Stimulated activated CD8-positive, alpha-beta memory T cell treated with anti-CD3 and anti-CD28 coated beads, Interleukin-4, amount 100 ng/mL, for 48 hours (primary cell): ENCODE data around the gene PNMA6E.
"Not testable (repeated sequence)": the region's sequence is repeated elsewhere in the genome, so short reads cannot be mapped to it uniquely, and the experiment has no call there.

Experiments
- DNase-seq: peaks from one replicate; pipeline ENCODE4 v3.0.0-alpha.2; 2020

PNMA6E gene

DNA sequence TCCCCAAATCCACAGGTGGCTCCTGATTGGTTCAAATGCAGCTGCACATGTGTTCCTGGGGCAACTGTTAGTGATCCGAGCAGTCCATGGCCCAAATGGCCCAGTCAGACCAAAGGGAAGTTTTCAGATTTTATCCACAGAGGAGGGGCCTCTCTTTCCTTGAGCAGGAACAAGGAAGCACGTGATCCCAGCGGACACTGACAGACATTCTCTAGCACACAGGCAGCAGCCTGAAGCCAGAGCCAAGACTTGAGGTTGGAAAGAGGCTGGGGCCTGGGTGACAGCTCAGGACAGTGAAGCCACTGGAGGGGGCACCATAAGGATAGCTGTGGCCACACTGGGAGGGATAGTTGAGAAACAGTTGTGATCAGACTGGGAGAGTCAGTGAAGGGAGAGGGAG is 6.6 kb upstream of the PNMA6E start:
- DNase-seq, result no peak

DNA sequence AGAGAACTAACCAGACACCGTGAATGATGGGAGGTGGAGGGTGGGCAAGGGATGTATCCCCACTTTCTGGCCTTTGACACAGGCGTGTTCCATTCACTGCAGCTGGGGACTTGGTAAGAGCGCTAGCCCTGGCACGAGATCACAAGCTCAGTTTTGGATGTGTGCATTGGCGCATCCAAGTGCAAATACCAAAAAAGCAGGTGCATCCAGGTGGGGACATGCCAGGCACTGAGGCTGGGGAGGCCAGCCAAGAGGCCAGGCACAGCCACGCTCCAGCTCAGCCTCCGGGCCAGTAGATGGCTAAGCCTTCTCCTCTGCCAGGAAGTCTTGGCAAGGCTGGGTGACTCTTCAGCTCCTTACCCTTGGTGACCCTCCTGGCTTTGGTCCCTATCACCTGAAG is 5.8 kb upstream of the PNMA6E start:
- no peak for DNase-seq

DNA sequence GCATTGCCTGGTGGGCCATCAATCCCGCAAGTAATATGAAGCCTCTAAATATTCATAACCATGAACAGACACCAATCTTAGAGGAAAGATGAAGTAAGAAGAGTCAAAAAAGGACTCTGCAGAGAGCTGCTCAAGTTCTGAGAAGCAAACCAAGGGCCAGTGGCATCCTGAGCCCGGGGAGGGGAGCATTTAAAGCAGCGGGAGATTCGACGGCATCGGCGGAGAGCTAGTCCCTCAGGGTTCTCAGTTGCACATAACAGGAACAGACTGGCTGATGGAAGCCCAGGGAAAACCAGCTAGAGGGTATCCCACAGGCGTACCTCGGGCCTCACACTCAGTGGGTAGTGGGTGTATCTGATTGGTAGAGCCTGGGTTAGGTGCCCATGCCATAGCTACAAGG is 4.9 kb upstream of the PNMA6E start:
- no peak for DNase-seq

DNA sequence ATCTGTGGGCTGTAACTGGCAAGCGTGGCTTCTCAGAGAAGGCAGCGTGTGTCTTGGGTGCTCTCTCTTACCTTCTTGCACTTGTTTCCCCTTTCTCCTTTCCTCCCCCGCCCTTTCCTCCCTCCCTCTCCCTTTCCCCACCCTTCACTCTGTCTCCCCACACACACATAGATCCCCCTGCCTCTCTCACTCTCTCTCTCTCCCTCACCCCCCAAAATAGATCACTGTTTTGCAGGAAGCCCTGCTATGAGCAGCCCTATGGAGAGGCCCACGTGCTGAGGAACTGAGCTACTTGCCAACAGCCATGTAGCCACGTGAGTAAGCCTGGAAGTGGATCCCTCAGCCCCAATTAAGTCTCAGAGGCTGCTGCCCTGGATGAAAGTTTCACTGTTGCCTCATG is 4.3 kb upstream of the PNMA6E start:
- DNase-seq, result no peak

DNA sequence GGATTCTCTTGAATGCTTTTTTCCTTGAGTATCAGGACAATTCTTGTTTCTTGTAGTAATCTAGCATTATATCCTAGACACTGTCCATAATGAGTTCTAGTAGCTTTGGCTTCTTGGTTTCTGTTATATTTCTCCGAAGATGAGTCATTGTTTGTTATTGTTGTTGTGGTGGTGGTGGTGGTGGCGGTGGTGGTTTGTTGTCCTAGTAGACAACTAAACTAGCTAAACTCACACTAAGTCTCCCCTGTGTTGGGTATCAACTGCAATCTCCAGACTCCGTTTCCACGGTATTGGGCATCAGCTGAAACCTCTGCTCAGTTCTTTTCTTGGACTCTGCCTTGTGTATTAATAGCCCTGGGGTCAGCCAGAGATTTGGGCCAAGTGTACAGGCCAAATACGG is 3.2 kb upstream of the PNMA6E start:
- DNase-seq, result not testable (repeated sequence)

DNA sequence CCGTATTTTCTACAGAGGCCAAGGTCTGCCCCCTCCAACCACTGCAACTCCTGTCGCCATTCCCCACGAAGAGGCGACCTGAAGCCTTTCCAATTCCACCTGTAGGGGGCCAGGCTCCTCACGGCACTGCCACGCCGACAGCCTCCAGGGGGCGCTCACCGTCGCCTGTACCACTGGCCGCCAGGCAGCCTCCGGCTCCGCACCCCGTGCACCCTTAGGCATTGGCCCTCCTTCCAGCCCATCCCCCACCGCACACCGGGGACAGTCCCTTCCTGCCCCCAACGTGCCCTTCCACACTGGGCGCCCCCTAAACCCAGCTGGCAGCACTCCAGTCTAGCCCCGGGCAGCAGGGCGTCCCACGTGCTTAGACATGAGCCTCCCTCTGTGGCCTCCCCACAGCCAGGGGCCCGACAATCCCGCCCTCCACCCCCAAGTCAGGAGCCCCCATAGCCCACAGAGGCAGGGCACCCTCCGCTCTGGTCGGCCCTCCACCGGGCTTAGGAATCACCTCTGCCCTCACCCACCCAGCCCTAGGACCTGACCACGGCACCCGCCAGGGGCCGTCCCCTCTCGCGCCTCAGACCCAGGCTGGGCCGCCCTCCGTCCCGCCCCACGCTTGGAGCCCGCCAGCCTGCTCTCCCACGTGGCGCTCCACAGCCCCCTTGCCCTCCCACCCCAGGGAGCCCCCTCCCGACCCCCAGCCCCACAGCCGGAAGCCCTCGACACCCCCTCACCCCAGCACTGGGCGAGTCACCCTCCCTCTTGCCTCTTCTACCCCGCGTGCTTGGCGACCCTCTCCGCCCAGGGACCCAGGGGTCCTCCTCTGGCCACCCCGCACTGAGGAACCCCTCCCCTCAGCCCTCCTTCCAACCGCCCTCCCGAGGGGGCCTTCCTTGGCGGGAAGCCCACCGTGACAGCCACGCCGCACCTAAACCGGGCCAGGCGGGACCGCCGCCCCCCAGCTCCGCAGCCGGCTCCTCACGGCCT is 711 bp downstream of the PNMA6E start:
- DNase-seq, result peak; percentile 79

DNA sequence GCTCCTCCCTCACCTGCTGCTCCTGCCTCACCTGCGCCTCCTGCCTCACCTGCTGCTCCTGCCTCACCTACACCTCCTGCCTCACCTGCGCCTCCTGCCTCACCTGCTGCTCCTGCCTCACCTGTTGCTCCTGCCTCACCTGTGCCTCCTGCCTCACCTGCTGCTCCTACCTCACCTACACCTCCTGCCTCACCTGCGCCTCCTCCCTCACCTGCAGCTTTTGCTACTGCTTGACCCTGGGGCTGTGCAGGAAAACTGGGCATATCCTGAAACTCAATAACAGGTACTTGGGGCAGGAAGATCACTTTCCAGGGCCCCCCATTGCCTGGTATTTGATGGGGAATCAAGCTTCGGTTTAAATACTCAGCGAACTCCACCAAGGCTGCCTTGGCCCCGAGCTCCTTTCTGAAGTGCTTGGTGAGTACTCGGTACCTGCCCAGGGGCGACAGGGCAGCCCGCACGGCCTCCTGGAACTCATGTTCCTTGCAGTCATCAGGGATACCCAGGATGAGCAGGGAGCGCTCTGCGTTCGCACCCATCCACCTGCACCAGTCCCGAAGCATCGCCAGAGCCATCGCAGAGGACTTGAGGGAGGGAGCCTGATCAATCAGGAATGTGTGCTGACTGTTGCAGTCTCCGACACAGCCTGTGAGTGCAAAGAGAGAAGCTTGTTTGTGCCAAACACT is 2.7 kb downstream of the PNMA6E start:
- no peak for DNase-seq

DNA sequence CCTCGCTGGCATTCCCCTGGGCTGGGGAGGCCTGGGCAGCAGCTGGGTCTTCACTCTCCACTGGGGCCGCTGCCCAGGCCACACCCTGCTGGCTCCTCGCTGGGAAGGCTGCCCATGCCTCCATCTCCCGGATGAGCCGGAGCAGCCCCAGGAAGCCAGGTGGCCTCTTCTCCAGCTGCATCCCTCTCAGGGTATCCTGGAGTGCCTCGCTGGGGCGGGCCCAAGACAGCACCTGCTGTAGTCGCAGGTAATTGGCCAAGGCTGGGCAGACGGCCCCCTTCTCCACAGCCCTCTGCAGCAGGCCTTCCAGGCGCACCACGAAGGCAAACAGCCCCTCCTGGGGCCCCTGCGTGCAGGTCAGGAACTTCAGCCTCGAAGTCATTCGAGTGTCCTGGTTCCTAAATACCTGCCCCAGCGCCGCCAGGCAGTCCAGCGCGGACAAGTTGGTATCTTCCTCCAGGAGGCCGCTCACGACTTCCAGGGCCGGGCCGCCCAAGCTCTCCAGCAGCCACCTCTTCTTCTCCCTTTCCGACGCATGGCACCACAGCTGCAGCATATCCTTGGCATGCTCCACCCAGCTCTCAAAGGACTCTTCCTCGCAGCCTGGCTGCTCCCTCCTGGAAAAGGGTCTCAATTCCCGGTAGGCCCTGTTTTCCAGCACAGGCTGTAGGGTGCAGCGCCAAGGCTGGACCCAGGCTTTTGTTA is 3.7 kb downstream of the PNMA6E start:
- no peak for DNase-seq

DNA sequence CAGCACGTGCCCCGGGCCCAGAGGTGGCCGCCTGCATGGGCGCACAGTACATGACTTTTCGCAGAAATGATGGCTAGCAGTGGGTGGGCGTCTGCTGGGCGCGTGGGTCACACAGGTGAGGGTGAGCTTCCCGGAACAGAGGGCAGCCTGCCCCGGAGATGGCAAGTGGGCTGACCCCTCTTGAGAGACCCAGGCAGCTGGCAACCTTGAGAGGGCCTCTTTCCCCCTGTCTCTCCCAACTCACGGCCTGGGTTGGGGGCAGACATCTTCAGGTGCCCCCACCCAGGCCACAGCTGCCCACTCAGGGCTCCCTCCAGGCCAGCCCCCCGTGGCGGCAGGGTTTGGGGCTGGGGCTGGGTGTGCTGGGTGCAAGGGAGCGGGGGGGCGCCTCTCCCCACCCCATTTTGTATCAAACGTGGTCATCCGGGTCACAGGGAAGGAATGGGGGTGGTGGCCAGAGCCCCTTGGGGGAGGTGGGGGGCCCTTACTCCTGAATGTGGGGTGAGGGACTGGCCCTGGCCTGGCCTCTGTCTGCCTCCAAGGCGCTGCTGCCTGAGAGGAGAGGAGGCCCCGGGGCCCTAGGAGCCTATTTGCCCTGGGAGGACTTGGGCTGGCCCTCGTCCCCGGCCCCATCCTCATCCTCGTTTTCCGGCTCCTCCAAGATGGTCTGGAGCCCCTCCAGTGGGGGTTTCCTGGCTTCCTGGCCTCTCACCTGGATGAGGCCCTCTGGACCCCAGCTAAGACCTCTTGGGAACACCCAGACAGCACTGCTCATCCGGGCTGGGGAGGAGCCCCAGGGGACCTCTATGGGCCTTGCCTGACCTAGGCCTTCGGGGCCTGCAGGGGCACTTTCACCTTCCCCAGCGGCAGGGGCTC is 4.6 kb downstream of the PNMA6E start:
- DNase-seq, result no peak

DNA sequence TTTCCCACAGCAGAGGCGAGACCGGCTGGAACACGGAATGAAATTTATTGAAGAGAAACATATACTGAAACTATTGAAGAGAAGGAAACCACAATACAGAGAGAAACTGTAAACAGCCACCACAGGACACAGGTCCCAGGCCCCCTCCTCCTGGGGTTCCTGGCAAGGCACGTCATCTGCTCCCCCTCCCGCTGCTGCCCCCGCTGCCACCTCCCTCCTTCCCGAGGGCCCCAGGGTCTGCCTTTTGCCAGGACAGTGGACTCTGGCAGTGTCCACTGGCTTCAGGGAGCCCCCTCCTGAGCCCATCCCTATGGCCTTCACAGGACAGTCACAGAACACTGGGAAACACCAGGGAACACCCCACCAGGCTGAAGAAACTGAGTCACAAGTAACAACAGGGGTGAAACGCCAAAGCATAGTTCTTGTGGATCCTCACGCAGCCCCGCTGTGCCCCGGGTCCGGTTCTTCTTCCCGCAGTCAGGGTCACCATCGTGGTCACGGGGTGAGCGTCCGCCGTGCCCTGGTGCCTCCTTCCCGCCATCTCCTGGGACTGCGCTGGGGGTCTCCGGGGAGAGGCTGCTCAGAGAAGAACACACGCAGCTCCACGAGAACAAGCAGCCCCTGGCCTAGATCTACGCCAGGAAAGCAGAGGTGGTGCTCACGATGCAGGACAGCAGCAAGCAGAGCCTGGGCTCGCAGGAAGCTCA is 5.4 kb downstream of the PNMA6E start:
- no peak for DNase-seq

DNA sequence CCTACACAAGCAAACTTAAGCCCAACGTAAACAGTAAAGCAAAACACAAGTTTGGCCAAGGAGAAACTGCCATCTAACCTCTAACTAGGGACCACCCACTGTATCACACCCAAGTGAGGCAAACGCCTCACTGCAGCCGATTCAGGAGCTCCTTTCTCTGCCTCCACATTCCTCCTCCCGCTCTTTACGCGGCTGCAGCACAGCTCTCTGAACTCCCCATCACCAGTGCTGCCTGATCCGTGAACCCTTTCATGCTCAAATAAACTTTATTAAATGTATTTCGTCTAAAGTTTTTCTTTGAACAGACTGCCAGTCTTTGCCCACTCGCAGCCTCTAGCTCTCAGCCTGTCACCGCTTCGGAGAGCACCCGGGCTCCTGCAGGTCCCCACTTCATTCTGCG is 6.5 kb downstream of the PNMA6E start:
- no peak for DNase-seq

DNA sequence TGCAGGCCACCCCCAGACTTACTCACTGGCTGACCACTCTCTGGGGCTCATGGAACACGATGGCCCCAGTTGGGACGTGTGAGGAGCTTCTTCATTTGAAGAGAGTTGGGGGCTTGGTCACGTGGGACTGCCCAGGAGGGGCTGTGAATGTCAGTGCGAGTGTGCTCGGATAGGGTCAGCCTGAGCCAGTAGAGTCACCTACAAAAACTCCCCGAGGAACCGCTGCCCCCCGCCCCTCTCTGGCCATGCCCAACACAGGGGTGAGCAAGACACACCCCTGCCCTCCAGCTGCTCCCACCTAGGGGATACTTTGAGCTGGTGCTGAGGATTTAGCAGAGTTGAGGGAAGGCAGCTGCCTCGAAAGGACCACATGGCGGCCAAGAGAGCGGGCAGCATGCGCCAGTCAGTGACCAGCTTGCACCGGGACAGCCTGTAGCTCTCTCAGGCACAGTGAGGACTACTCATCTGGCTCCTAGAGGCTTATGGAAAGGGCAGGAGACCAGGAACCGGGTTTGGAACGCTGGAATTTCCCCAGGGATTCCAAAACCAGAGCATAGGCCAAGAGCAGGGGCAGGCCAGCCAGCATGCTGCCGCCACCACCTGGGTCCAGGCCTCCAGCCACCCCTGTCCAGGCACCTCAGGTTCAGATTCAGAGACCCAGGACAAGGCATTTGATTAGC is 8.4 kb downstream of the PNMA6E start:
- DNase-seq, result no peak

DNA sequence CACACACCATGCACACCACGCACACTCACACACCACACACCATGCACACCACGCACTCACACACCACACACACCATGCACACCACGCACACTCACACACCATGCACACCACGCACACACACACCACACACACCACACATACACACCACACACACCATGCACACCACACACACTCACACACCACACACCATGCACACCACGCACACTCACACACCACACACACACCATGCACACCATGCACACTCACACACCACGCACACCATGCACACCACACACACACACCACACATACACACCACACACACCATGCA is 11.7 kb downstream of the PNMA6E start:
- DNase-seq, result not testable (repeated sequence)

DNA sequence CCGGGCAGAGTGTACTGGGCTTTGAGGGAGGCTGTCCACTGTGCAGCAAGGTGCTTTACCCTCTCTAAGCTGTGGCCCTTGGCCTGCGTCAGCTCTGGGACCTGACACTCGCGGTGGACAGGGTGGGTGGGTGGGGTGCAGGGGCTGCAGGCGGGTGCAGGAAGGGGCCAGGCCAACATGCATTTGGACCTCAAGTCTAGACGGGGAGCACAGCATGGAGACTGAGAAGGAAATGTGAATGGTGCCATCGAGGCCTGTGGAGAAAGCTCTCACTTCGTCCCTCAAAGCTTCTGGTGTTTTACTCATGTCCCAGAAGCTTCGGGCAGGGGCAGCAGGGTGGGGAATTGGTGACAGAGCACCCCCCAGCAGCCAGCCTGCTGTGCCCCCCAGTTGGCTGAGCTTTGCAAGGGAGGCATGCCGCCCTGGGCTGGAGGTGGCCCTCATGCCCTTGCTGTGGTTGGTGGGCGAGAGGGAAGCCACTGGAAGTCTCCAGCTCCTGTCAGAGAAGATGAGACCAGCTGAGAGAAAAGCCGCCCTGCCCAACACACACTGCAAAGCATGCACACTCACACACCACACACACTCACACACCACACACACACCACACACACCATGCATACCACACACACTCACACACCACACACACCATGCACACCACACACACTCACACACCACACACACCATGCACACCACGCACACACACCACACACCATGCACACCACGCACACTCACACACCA is 12.3 kb downstream of the PNMA6E start:
- DNase-seq, result no peak

DNA sequence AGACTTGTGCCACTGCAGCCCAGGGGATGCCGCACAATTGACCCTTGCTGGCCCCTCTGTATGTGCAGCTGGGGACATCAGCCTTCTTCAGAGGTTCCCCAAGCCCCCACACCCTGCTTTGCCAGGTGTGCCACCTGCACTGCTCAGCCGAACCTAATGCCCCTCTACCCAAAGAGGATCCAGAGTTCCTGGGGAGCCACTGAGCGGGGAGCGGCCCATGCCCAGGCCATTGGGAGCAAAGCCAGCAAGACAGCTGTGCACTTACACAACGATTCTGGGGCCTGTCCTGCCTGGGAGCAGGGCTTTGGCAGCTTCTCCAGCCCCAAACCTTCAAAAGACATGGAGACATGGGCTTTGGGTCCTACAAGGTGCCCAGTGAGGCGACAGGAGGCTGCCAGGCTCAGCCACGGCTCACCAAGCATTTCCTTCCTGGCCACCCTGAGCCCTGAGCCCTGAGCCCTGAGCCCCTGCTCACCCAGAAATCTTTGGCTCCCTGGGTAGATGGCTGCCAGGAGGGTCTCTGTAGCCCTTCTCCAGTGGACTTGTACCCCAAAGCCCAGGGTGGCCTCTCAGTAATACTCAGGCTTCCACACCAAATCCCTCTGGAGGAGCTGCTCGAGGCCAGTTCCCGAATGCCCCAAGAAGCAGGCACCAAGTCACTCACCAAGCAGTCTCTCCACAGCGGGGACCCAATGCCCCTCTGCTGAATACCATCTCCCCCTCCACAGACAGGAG is 13.0 kb downstream of the PNMA6E start:
- DNase-seq, result no peak

DNA sequence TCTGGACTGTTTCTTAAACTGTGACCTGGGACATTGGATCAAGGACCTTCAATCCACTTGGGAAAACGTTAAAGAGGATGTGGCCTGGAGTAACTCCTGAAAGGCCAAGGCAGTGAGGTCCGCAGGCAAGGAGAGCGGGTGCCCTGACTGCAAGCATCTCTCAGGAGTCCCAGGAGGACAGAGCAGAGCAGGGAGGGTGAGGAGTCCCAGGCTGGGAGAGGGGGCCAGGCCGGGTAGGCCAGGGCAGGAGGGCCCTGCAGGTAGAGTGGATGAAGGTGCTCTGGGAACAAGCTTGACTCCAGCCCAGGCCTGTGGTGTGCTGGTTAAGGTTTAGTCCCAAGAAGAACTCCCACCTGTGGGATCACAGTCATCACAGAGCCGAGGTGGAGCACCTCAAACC is 13.8 kb downstream of the PNMA6E start:
- DNase-seq, result no peak

DNA sequence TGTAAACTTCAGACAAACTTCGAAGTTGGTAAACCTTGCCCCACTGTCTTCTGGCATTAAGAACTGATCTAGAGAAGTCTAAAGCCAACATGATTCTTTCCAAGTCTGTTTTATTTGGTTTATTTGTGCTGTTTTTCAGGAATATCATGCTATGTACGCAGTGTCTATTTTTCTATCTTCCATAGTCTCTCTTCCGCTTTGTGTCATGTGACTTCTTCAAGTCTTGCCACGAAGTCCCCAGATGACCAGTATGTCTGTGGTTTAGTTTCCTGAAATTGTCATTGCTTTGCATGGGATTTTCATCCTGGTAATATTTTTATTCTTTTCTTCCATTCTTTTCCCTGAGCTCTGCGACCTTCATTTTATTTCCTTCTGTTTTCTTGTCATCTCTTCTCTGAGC is 15.1 kb downstream of the PNMA6E start:
- DNase-seq, result no peak

DNA sequence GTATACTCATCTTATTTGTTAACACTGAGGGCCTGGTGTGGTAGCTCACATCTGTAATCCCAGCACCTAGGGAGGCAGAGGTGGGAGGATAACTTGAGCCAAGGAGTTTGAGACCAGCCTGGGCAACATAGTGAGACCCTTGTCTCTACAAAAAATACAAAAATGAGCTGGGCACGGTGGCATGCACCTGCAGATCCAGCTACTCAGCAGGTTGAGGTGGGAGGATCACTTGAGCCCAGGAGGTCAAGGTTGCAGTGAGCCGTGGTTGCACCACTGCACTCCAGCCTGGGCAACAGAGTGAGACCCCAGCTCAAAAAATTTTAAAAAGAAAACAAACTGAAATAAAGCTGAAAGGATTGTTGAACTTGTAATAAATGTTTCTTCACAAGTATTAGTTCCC is 16.2 kb downstream of the PNMA6E start:
- DNase-seq, result not testable (repeated sequence)

DNA sequence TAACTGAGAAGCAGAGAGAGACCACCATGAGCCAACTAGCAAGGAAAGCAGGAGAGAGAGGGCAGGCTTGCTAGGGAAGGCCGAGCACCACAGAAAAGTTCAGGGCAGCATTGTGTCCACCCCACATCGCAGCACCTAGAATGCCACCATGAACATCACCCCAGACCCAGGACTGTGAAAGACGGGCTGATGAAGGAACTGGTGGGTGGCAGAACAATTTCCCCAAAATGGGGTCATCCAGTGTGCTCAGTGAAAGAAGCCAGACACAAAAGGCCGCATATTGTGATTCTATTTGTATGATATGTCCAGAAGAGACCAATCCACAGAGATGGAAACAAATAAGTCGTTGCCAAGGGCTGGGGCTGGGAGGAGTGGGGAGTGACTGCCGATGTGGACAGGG is 16.8 kb downstream of the PNMA6E start:
- DNase-seq, result no peak
